Amygdala (tissue), 56 donors: ENCODE measurements around the gene ZNF518B.

Experiments used
- DNase-seq, 56 donors: peaks; one replicate each; lab custom pipeline; 2025; lab: John Stamatoyannopoulos, UW

Gene ZNF518B, protein sequence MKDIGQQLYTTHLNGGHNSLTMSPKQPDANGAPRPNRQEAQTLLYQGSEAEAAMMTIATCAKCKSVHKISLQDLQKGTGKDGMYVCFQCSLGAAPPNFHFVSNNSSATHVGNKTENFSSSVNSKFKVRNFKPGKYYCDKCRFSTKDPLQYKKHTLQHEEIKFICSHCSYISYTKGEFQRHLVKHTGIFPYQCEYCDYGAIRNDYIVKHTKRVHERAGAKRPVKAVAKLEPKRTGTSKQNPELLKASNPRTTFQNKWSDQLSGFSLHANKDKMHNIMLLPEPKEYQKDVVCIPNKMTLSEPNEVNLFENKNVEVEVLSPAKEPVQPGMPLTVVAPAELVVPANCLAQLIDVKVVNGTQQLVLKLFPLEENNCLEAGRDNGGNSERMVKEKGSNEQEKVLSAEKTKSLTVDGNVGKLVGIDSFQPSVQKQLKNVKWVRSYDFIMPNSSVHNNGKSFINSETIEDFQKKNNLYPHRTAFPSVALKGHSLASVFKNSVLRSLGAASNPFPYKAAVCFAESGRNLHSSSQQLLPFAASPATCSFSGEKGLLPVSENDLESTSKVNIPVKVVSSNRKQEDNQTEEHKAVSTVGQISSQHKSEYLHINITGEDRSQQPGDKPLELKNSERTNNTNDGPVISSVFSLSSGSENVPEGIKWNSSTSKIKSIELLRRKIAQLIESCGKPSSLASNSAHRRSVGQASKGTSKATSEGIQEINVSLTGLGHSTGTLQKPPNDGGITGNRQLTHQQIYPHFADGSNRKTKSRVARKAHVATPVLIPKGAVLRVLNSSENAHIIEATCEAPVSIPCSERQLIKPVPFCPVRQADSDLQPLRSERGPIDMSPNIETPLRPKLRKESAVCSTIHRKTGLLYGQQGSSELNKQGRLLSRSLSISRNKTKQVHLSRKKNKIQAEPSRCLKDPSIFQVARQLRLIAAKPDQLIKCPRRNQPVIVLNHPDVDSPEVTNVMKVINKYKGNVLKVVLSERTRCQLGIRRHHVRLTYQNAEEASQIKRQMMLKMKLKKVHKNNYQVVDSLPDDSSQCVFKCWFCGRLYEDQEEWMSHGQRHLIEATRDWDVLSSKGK

GRCh38 chr4:10457255-10457801 lies at the start of gene ZNF518B:
Gene ZNF518B (minus strand): TSS chr4:10457426. CDS start chr4:10446328, 11,098 bp downstream.
- DNase-seq: peak in 32 of 56 donors; percentile 3 to 63 (median 29)

- DNase-seq: no peak
Observed at GRCh38 chr4:10506077-10506476, 48.9 kb upstream of the ZNF518B start.

- DNase-seq: no peak
Observed at GRCh38 chr4:10504570-10505179, 47.4 kb upstream of the ZNF518B start.

DNA sequence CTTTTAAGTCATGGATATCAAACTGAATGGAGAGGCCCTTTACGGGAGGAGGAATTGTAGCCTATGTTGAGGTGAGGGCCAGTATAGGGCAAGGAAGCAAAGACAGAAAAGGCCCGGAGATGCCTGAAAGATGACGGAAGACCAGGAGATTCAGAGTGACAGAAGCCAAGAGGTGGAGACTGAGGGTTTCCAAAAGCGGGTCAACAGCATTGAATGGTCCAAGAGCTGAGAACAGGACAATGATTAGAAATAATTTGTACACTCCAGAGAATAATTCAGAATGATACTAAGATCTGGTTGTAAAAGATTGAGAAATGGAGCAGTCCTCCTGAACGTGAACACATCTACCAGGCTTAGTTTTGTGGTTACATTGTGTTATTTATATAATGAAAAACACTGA lies 45.5 kb upstream of the ZNF518B start:
- no peak for DNase-seq

- DNase-seq: no peak
Observed at GRCh38 chr4:10500776-10501175, 43.5 kb upstream of the ZNF518B start.

GRCh38 chr4:10496200-10496599 lies 39.0 kb upstream of the ZNF518B start:
- no peak for DNase-seq

- DNase-seq: no peak
Observed at GRCh38 chr4:10495651-10496050, 38.4 kb upstream of the ZNF518B start.

- no peak for DNase-seq
Observed at GRCh38 chr4:10492464-10492863, 35.2 kb upstream of the ZNF518B start.

GRCh38 chr4:10491401-10491800 lies 34.2 kb upstream of the ZNF518B start:
- DNase-seq: no peak

DNA sequence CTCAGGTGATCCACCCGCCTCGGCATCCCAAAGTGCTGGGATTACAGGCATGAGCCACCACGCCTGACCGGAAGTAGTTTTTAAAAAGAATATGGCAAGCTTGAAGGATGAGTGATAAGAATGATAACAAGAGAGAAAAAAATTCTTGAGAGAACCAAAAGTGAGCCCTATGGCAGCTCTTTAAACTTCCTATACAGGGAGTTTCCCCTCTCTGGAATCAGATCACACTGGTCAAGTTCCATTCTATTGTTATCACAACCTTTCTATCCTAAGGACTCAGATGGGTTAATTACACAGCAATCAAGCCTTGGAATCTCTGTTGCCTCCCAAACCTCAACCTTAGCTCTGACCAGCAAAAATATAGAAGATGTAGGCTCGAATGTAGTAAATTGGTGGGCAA lies 33.8 kb upstream of the ZNF518B start:
- DNase-seq: no peak

DNA sequence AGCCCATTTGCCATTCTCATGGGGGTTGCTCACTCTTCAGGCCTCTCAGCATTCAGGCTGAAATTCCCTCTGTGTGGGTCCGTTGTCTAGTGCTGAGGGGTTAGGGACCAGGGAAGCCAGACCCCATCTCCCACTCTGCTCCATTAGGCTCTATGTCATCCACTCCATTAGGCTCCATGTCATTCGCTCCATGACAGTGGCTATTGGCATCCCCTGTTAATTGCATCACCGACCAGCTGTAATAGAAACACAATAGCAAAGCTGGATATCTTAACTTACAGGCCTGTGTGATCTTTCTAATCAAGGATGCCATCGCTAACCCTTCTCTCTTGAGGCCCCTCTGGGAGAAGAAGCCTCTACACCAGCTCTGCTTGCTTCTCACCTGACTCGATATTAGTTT lies 25.7 kb upstream of the ZNF518B start:
- DNase-seq: no peak

- DNase-seq: no peak
Observed at GRCh38 chr4:10480616-10481015, 23.4 kb upstream of the ZNF518B start.

- DNase-seq: no peak
Observed at GRCh38 chr4:10478621-10479020, 21.4 kb upstream of the ZNF518B start.

- DNase-seq: no peak
Observed at GRCh38 chr4:10470505-10470904, 13.3 kb upstream of the ZNF518B start.

DNA sequence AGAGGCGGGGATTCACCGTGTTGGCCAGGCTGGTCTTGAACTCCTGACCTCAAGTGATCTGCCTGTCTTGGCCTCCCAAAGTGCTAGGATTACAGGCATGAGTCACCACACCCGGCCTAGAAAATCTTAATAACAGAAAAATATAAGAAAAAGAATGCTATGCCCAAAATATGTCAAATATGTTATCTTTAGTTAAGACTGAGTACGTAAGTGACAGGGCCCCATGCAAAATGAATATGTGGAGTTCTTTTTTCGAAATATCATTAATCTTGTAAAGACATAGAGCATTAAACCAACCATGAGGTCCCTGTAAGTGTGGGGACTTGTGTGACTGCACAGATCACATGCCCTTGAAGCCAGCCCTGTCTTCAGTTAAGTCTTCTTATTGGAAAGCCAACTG lies 8.9 kb upstream of the ZNF518B start:
- no peak for DNase-seq

GRCh38 chr4:10462876-10463275 lies 5.7 kb upstream of the ZNF518B start:
- no peak for DNase-seq

DNA sequence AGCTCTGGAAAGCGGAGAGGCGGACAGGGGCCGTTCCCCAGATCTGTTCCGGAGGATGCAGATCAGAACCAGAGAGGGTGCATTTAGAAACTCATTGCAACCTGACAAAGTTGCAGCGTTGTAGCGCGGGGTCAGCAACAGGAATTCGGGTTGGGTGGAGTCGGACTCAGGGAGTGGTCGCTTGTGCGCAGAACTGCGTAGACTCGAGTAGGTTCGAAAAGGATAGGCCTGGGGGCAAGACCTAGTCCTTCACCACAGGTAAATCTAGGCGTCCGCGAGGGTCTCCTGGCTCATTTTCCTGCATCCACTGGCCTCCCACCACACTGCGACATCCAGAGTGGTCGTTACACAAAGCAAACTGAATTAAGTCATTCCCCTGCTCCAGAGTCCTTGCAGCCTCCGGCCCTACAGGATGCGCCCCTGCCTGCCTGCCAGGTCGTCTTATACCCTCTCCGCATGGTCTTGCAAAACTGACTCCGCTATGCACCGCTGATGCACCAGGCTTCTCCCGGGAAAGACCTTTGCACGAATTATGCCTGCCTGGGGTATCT lies 4.7 kb upstream of the ZNF518B start:
- DNase-seq: no peak

- DNase-seq: peak in 14 of 56 donors; percentile 4 to 43 (median 20)
Observed at GRCh38 chr4:10461091-10461849, 4.0 kb upstream of the ZNF518B start.

GRCh38 chr4:10460313-10461047 lies 3.3 kb upstream of the ZNF518B start:
- no peak for DNase-seq
